GM19238 (cell line): ENCODE data around the gene AMDHD2.

Source experiments
- DNase-seq: peaks from one replicate; pipeline ENCODE4 v3.0.0; 2011; ENCODE audit warnings: low spot score; ENCODE audit not compliant: insufficient read length

AMDHD2 gene

GRCh38 chr16:2516391-2517240 is 3.6 kb upstream of the AMDHD2 start:
- DNase-seq, result no peak

DNA sequence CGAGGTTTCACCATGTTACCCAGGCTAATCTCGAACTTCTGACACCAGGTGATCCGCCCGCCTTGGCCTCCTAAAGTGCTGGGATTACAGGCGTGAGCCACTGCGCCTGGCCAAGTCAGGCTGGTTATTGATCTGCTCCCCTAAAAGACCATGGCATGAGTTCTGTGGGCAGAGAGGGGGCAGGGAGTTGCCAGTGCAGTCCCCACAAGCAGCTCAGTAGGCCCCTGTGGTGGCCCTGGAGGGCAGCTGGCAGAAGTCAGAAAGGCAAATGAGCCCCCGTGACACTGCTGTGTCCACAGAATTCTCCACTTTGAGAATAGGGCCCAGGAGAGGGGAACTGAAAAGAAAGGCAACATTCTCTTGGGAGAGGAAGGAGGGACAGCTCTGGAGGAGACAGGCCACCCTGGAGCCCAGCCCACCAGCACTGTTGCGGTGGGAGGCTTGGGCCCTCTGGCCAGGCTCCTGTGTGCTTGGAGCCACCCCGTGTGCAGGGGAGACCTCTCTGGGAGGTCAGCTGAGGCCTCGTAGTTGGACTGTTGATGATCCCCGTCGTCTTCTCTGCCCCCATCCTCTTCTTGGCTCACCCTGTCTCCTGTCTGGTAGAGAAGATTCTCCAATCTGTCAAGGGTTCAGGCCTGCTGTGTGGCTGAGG is 2.1 kb upstream of the AMDHD2 start:
- no peak for DNase-seq

GRCh38 chr16:2518823-2519710 is 1.1 kb upstream of the AMDHD2 start:
- DNase-seq, result no peak

DNA sequence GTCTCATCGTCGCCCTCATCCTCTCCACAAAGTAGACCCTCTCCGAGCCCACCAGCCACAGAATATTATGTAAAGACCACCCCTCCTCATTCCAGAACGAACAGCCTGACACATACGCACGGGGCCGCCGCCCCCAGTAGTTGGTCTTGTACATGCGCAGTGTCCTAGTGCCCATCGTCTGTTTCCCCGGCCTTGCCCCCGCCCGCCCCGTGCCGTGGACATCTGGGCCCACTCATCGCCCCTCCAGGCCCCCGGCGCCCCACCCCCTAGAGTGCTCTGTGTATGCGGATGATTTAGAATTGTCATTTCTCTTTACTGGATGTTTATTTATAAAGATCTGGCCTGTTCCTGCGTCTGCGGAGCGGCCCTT is 475 bp upstream of the AMDHD2 start:
- DNase-seq, result no peak

DNA sequence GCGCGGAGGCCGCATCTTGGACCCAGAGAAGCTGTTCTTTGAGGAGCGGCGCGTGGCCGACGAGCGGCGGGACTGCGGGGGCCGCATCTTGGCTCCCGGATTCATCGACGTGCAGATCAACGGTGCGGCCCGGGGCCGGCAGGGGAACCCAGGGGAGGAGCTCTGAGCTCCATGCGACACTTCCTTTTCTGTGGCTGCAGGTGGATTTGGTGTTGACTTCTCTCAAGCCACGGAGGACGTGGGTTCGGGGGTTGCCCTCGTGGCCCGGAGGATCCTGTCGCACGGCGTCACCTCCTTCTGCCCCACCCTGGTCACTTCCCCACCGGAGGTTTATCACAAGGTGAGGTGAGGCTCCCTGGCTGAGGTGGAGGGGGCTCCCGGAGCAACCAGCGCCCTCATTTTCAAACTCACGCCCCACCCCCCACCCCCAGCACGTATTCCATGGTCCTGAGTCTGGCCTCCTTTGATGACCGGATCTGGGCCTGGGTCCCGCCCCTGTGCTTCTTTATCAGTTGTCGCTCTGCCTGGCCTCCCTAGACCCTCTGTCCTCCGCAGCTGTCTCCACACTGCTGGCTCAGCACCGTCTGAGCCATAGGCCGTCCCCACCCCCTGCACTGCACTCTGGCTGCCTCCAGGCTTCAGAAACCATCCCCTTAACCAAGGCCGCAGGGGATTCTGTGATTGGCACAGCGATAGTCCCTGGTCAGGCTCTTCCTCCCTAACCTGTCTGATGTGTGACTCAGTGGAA is 787 bp downstream of the AMDHD2 start:
- peak; percentile 72 for DNase-seq

DNA sequence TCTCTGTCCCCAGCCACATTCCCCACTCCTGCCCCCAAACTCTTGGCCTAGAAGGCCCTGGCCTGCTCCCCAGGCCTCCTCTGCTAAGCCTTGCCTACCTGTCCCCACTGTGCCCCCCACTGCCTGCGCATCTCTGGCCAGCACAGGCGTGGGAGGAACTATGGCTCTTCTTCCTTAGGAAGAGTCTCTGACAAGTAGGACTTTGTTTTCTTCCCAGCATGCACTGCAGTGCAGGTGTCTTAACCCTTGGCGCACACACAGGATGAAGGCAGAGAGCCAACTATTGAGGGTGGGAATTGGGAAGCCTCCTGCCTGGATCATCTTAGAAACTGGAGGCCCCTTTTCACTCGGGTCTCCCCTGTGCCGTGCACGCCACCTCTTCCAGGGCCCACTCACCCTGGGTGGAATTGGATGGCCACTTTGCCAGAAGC is 3.6 kb downstream of the AMDHD2 start:
- DNase-seq, result no peak

DNA sequence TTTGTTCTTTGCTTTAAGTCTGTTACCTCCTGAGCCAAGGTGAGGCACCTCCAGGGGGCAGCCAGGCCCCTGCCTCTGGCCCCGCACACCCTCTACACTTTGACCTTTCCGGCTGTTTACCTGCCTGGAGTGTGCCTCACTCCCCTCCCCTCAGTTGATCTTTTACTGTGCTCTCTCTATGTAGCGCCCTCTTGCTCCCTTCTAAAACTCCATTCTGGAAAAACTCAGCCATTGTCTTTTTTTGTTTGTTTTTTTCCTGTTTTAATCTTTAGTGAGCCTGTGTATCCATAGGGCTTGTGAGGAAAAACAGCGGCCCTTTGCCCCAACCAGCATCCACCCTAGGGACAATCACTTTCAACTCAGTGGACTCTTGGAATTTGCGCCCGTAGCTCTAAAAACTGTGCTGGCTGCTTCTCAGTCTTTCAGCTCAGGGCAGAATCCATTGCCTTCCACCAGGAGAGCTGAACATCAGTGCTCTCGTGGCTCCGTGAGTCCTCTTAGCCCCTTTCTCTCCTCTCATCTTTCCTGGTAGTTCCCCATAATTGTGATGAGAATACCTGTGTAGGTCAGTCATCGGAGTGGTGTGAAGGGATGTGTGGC is 4.3 kb downstream of the AMDHD2 start:
- no peak for DNase-seq

GRCh38 chr16:2526135-2526534 is 6.0 kb downstream of the AMDHD2 start:
- DNase-seq, result no peak

DNA sequence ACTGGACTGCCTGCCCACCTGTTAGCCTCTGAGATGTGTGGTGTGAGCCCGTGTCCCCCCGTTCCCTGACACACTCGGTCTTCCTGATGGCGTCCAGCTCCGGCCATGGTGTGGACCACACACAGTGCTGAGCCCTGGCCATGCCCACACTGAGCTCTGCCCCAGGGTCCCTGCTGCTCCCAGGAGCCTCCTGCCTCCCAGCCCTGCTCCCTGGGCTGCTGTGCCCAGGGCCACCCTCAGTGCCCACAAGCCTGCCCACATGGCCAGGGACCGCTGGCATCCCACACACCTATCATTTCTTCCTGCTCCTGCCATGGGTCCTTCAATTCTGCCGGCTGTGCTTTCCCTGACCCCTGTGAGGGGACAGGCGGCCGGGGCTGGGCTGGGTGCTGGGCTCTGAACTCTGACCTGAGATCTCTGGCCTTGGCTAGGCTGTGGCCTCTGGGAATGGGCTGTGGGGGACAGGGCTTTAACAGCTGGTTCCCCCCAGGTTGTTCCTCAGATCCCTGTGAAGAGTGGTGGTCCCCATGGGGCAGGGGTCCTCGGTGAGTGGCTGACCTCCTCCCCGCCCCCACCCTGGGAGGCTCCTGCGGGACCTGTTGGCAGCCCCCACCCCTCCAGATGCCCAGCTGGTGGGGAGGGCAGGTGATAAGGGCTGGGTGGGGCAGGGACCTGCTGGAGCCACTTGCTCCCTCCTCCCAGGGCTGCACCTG is 7.1 kb downstream of the AMDHD2 start:
- DNase-seq, result no peak

- no peak for DNase-seq
Observed at GRCh38 chr16:2527784-2528100, 7.6 kb downstream of the AMDHD2 start.

GRCh38 chr16:2528161-2529060 is 8.2 kb downstream of the AMDHD2 start:
- no peak for DNase-seq

GRCh38 chr16:2529061-2529931 is 9.1 kb downstream of the AMDHD2 start:
- DNase-seq, result no peak

- DNase-seq, result no peak
Observed at GRCh38 chr16:2529961-2530628, 9.9 kb downstream of the AMDHD2 start.

GRCh38 chr16:2530629-2531318 is 10.6 kb downstream of the AMDHD2 start:
- no peak for DNase-seq

DNA sequence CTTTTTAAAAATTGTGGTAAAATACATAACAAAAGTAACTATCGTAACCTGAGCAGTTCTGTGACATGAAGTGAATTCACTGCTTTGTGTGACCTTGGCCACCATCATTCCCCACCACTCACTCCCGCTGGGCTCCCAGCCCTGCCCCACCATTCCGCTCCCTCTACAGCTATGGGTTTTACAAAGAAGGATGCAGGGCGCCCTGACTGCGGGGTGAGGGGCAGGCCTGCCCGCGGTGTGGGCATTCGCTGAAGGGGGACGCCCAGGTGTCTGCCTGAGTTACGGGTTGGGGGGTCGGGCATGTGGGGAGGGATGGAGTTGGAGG is 11.2 kb downstream of the AMDHD2 start, which contains the start of gene CEMP1:
TSS of gene CEMP1 (minus strand) at position 38 of the 325 bp plus-strand sequence. CDS start 335 bp downstream, outside the sequence.
- no peak for DNase-seq

- peak; percentile 99 for DNase-seq
Observed at GRCh38 chr16:2531696-2532493, 11.7 kb downstream of the AMDHD2 start.
